Measurements from ENCODE around the gene CADPS. TPM values are rescaled to one million over a fixed set of nuclear protein-coding genes. Genes with fewer than 3 reads are reported as not detected.

Gene CADPS
- total RNA-seq, 1 donor from 2014 or later: 0.45 TPM

DNA sequence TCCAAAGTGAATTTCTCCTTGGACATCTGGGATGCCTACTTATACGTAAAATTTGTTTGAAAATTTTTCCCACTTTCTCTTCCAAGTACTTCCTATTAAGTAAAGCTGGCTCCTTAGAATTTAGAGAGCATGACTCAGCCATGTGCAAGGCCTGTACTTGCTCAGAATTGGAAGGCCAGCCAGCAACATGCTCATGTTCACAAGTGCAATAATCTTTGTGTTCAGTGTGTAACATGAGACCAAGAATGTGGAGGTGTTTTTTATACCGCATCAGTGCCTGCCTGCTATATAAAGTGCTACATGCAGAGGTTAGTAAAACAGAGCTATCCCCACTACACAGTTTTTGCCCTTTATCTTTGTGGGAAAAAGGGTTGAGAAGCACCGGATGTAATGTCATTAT lies 349.9 kb downstream of the CADPS start:
- no peak for DNase-seq (ENCODE audit: low spot score)

DNA sequence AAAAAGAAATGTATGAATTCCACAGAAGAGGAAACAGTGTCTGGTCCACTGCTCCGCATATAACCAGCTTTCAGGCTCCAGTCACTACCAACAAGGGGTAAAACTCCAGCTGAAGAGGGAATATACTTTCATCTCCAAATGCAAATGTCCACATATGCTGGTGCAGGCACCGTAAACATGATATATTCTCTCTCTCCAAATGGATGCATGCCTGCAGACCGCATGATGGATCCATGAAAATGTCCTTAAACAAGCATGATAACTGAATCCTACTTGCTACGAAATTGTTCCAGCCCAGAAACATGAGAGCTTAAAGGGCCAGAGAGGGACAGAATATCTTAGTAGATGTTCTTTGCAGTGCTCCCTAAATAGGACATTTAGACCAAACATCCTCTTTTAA lies 351.5 kb downstream of the CADPS start:
- no peak for DNase-seq (ENCODE audit: low spot score)

DNA sequence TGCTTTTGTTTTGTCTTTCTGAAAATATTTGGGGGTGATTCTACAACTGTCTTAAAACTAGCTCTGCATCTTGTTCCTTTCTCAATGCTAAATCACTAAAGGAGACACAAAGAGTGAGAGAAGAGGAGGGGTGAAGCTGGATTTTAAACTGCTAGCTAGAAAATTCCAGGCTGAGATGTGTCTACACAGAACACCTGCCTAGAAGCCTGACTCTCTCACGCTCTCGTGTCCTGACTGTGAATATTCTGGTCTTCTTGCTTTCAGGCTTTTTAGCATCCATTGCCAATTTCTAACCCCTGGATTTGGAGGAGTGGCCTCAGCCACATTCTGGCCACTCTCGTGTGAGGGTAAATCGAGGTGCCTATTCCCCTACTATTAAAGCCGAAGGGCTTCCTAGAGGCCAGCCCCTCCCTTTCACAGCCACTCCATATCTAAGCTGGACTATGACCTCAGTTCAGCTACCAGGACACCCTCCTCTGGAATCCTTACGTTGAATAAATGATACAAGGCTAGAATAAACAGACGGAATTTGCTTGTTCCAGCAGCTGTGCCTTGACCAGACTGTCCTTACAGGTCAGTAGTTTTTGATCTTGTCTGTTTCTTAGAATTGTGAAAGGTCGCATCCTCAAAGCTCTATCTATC lies 353.6 kb downstream of the CADPS start:
- no peak for DNase-seq (ENCODE audit: low spot score)

DNA sequence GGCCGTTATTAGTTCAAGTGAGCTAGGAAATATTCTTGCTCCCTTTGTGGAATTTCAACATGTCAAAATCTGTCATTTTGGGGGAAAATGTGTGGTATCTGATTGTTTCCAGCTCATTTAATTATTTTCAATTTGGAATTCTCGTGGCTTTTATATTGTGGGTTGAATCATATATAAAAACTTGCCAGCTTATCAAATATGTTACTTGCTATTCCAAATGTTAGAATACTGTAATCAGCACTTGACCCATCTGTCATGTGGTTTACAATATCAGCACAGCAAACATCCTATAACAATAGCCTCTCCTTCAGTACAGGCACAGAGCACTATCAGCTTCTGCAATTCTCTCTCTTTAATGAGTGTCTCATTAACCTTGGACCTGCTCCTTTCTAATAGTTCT lies 371.7 kb downstream of the CADPS start:
- no peak for DNase-seq (ENCODE audit: low spot score)

DNA sequence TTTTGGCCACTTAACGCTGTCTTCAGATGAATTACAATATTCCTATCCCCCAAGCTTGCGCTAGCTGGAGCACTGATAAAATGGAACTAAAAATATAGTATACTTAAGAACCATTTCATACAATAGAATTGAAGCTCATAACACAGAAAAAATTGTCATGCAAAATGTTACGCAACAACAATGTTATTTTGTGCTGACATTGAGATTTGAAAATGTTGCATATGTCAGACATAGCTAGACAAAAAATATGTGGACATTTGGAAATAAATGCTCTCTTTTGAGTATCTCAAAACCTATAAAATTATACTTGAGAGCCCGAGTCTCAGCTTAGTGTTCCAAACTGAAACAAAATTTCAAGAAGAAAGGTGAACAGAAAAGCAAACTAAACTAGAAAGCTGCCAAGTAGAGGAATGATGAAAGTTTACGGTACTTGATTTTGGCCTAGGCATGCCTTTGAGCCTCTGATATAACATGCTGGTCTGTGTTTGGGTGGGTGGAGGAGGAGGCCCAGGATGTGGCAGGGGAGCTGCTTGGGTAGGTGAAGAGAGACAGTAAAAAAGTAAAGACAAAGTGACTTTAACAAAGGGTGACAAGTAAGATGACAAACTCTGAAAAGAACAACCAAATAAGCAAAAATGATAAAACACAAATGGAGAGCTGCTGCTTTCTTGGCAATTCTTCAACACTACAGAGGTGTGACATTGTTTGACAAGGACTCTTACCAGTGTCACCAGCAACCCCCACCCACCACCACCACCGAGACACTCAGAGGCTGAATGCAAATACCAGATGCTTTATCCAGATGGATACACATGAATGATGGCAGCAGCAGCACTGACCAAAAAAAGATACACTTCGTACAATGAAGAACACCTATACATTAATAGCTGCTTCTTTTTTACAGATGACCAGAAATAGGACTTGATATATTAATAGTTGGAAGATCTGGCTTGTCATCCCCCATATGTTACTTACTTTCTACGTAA lies 372.6 kb downstream of the CADPS start:
- no peak for DNase-seq (ENCODE audit: low spot score)

DNA sequence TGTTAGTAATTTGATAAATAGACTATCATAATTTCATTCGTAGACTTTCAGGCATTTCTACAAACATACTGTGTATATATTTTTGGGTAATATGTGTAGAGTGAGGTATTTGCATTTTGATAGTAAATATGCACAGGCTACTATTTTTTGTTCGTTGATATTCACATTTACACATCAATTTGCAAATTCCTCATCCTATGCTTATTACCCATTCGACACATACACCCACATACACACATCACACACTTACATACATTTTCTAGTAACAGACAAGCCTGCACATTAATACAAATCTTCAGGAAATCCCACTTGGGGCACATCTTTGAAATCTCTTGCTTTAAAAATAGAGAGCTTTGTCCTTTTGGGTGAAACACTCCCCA lies 373.9 kb downstream of the CADPS start:
- no peak for DNase-seq (ENCODE audit: low spot score)

DNA sequence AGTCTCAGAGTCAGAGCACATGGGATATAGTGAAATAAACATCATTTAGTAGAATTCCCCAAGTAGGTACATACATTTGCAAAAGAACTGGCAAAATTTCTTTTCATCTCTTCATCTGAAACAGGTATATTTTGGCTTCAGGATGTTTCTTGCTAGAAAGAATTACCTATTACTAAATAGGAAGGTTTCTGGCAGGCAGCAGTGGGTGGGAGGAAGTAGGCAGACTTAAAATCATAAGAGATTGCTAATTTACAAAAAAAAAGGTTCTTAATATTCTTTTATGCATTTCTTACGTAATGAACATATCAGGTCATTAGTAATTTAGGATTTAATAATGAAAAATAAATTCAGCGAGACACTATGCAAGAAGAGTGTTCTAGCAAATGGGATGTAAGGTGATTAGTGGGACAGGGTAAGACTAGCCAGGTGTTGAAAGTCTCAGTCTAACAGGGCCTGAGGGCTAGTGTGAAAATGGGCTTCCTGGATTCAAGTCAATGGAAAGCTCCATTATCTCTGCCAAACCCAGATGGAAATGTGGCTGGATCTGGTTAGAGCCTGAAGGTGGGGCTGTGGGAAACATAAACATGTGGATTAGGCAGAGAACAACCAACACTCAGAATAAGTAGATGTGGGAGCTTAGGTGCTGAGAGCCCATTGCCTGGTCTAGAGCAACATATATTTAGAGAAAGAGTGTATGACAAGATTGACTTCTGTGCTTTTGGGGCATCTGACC lies 374.5 kb downstream of the CADPS start:
- no peak for DNase-seq (ENCODE audit: low spot score)

DNA sequence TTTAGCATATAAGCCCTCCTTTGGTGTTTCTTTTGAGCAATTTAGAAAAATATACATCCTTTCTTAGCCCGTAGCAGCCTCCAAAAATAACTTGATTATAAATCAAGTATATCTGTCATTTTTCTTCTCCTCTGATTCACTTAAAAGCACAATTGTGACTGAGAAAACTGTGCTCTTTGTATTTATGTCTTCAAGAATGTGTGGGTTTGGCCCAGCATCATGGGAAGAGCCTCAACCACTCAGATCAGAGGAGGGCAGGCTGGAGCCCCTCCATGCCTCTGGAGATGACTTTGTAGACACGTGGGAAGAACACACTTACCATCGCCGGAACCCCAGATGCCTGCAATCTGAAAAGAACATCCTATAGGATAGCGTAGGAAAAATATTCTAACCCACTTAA lies 378.1 kb downstream of the CADPS start:
- DNase-seq (ENCODE audit: low spot score): no peak

DNA sequence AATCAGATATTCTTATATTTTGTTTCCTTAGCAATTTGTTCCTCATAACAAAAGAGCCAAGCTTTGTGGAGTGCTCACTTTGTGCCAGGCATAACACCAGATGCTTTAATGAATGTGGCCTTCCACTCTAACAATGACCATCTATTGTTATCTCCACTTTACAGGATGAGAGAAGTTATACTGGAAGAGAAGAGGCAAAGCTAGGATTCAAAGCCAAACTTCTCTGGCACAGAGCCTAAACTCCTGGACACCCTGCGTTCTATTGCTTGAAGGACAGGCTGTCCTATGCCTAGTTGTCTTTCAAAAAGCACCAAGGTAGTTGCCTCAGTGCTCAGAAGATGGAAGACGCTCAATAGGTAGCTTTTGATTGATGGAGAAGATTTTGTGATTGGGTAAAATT lies 378.7 kb downstream of the CADPS start:
- DNase-seq (ENCODE audit: low spot score): no peak

DNA sequence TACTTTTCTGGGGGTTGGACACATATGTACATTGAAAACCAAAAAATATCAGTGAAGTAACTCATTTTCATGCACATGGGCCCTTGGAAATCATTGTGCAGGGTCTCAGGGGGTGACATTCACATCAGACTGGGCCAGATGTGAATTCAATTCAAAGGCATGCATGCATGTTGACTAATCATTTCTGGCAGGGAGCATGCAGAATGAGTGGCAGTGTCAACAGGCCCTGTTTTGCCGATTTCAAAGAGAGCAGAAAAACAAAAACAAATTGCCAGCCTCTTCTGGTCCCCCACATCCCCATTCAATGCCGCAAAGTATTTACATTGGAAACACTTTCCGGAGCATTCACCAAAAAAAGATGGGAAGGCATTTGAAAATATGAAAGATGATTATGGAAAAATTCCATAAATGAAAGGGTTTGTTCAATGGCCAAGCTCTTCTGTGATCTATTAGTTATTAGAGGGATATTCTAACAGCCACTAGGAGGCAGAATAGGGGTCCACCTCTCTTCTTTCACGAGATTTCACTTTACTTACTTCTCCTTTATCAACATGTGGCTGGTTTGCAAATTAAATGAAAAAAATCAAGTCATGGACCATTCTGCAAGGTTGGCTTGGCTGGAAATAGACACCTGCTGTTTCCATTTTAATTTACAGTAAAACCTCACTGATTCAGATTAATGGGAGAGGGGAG lies 382.0 kb downstream of the CADPS start:
- no peak for DNase-seq (ENCODE audit: low spot score)

DNA sequence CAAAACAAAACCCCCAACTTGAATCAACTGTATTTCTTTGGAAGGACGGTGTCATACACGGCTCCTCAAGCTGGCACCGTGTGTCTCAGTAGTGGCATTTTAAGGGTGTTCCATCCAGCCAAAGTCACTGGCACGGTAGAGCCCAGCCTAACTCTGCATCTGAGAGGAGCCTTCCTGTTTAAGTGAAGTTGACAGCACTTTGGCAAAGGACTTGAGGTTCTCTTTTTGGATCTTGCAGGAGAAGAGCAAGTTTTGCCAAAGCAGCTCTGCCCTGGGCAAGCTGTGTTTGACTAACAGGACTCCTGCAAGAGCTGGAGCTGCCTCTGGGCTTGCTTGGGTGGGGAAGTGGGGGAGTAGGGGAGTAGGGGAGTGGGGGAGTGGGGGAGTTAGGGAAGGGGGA lies 392.3 kb downstream of the CADPS start:
- no peak for DNase-seq (ENCODE audit: low spot score)

DNA sequence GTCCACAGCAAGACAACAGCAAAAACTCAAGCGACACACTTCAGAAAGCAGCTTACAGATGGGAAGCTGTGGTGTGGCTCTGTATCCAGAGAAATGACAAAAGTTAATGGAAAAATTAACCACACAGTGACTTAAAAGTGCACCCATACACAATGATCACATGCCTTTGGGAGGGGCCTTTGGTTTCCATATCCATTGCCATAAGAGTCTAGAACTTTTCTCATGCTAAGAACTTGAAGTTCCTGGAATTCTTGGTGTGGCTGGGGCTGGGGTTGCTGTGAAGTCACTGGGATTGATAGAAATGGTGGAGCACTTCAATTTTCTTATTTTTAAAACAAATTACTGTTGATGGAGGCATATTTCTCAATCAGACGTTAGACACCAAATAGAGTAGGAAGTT lies 393.3 kb downstream of the CADPS start:
- DNase-seq (ENCODE audit: low spot score): no peak

DNA sequence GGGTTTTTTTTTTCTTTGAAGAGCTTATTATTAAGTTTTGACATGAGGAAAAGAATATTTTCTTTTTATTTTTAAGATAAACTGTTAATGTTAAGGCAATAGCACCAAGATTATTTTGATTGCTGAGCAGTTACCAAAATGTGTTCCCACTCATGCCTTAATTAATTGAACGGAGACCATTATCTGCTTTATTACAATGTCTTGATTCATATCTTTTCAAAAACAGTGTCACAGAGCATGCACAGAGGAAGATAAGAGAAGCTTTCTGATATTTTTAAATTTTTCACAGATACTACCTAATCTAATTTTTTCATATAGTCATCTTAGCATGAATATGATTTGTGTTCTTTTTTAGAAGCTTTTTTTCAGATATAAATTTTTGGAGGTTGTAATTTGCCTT lies 395.2 kb downstream of the CADPS start:
- no peak for DNase-seq (ENCODE audit: low spot score)

DNA sequence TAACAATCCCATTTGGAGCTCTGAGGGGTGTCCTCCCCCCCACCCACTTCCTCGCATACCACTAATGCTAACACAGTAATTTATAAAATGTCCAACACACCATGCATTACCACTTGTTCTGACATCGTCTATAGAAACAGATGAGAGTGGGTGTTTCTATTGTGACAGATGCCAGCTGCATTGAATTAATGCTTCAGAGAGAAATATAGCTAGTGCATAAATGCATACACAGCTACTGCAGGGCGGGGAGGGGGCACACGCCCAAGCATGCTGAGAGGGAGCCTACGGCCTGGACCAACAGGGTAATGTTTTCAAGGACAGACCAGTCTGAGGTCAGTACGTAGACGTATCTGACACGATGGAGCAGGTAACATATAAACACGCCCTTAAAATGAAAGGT lies 395.9 kb downstream of the CADPS start:
- DNase-seq (ENCODE audit: low spot score): no peak

DNA sequence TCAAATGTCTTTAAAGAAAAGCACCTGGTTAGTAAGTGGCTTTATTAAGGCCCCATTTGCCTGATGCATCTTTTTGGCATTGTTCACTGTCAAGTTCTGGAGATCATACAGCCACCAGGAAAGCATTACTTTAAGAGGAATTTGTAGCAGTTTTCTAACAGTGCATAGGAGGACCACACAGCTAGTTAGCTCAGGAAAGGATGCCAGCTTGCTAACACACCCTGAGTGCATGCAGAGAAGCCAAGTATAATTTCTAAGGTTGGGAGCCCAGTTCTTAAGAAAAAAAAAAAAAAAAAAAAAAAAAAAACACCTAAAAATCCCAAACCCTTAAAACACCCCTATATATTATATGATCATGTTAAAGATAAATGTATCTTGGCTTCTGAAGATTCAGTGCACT lies 399.9 kb downstream of the CADPS start:
- no peak for DNase-seq (ENCODE audit: low spot score)

DNA sequence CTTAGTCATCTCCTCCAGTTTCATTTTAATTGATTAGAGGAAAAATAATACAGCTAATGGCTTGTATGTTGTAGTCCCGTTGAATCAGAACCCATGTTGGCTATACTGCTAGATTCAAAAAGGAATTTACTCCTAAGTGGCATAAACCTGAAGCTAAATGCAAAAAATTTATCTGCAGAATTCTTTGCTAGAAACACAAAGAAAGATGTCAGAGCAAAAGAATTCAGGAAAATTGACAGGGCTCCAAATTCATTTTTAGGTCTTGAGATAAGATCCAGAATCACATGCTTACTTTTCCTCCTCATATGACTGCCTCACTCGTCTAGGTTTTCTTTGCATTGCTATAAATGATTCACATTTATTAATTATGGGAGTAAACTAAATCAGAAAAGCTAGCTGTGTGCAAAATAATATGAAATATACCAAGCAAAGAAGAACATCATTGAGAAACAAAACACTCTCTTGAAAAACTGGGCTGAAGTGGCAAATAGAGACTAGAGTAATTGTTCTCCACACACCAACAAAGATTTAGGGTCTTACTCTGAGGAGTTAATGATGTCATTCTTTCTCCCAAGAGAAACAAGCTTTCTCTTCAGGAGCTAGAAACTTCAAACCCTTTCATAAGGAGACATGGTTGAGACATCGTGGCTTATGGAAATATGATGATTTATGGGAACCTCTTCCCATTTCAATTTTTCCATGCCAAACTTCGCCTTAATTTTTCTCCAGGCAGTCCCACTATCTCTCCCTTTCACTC lies 407.1 kb downstream of the CADPS start:
- DNase-seq (ENCODE audit: low spot score): no peak

DNA sequence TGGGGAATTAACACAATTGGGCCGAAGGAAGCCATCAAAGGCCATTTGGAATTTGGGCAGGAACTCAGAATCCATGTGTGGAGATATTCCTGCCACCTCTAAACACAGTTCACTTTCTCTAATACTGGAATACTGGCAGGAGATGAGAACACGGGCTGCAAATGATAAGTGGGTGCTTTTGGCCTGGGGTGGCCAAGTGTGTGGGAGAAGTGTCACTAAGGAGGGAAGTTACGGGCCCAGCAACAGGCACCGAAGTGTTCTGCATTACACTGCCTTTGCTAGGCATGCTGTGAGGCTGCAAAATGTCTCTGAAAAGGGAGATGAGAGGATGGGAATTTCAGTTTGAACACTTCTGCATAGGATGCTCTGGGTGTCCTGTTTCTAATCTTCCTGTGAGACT lies 412.4 kb downstream of the CADPS start:
- no peak for DNase-seq (ENCODE audit: low spot score)

DNA sequence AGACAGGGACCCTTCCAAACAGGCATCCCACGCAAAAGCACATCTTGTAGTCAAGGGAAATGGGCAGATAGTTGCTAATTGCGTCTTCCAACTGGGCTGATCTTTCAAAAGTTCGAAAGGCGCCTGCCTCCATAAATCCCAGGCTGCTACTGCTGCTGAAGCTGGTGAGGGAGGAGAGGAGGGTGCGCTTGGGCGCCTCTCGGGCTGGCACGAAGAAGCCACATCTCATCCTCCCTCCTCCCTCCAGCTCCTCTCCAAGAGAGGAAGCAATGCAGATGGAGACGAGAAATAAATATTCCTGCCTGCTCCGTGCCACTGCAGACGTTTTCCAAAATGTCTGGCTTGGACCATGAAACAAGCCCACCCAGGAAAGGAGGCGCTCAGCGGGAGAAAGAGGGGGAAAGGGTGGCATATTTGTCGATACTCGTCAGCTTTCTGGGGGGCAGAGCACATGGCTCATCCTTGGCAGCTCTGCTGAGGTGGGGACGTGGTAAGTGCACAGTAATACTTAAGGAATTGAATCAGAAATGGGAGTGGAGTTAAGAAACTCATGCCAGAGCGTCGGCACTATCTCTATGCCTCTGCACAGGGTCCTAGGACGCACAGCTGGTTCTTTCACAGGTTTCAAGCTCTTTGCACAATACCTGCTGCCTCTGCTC lies 413.0 kb downstream of the CADPS start:
- DNase-seq (ENCODE audit: low spot score): no peak

DNA sequence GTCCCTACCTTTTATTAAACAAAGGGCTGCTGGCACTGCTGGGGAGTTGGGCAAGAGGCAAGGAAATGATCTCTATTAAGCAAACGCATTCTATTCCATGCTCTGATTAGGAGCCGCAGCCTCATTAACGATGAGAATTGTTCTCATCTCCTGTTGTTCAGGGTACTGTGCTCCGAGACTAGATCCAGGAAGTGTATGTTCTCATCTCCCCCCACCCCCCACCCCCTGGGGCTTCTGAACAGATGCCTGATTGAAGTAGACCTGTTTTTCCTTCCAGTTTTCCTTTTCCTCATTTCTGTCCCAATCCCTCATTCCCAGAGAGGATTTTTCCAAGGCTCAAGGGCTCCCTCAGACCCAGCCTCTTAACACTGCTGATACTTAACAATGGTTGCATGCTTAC lies 420.3 kb downstream of the CADPS start:
- no peak for DNase-seq (ENCODE audit: low spot score)

DNA sequence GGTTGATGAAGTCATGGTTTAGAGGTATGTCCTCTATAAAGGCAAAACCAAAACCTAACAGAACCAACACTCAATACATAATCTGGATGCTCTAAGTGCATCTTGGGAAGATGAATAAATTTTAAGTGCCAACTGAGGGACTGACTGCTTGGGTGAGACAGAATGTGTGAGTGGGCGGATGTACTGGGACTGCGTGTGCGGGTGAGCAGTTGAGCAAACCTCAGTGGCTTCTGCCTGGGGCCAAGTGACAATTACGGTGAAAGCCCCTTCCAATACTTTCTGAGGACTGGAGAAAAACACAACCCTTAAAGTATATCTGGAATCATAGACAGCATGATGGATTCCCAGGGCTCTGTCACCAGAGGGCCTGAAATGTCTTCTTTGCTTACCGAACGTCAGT lies 421.8 kb downstream of the CADPS start:
- DNase-seq (ENCODE audit: low spot score): no peak
